Measurements from ENCODE around the gene UBE2I.
A peak's percentile ranks its signal among the peaks of the same experiment; 100 is the strongest.

The UBE2I gene

GRCh38 chr16:1343428-1344242 lies 34.2 kb downstream of the UBE2I start:
- DNase-seq (ENCODE audit: low read depth) = no peak

- no peak for DNase-seq (ENCODE audit: low read depth)
Observed at GRCh38 chr16:1344499-1344898, 35.1 kb downstream of the UBE2I start.

GRCh38 chr16:1345087-1345486 lies 35.7 kb downstream of the UBE2I start:
- DNase-seq (ENCODE audit: low read depth) = peak; percentile 17

GRCh38 chr16:1345651-1346421 lies 36.4 kb downstream of the UBE2I start:
- no peak for DNase-seq (ENCODE audit: low read depth)

- no peak for DNase-seq (ENCODE audit: low read depth)
Observed at GRCh38 chr16:1346422-1347285, 37.2 kb downstream of the UBE2I start.

GRCh38 chr16:1347286-1347855 lies 37.9 kb downstream of the UBE2I start:
- no peak for DNase-seq (ENCODE audit: low read depth)

GRCh38 chr16:1347962-1348361 lies 38.5 kb downstream of the UBE2I start:
- no peak for DNase-seq (ENCODE audit: low read depth)

GRCh38 chr16:1348441-1348840 lies 39.0 kb downstream of the UBE2I start:
- no peak for DNase-seq (ENCODE audit: low read depth)

- no peak for DNase-seq (ENCODE audit: low read depth)
Observed at GRCh38 chr16:1348926-1349325, 39.5 kb downstream of the UBE2I start.

- no peak for DNase-seq (ENCODE audit: low read depth)
Observed at GRCh38 chr16:1349351-1349750, 39.9 kb downstream of the UBE2I start.

- DNase-seq (ENCODE audit: low read depth) = no peak
Observed at GRCh38 chr16:1349951-1350350, 40.5 kb downstream of the UBE2I start.

- no peak for DNase-seq (ENCODE audit: low read depth)
Observed at GRCh38 chr16:1350691-1351090, 41.3 kb downstream of the UBE2I start.

GRCh38 chr16:1351215-1351581 lies 41.8 kb downstream of the UBE2I start:
- DNase-seq (ENCODE audit: low read depth) = no peak

- DNase-seq (ENCODE audit: low read depth) = peak; percentile 85
Observed at GRCh38 chr16:1351582-1352362, 42.3 kb downstream of the UBE2I start, which contains the start of the genes GNPTG and TSR3. Gene GNPTG (plus strand): TSS chr16:1351931. CDS start chr16:1351966, 35 bp downstream. Gene TSR3 (minus strand): TSS chr16:1351878. CDS start chr16:1351804, 74 bp downstream.

GRCh38 chr16:1354815-1355540 lies 45.5 kb downstream of the UBE2I start:
- no peak for DNase-seq (ENCODE audit: low read depth)

GRCh38 chr16:1355591-1355990 lies 46.2 kb downstream of the UBE2I start:
- no peak for DNase-seq (ENCODE audit: low read depth)

- DNase-seq (ENCODE audit: low read depth) = no peak
Observed at GRCh38 chr16:1356061-1356900, 46.8 kb downstream of the UBE2I start.

GRCh38 chr16:1357906-1358566 lies 48.6 kb downstream of the UBE2I start:
- peak; percentile 26 for DNase-seq (ENCODE audit: low read depth)

All from EH (cell line).